ENCODE results near the gene PNKP.
A peak's percentile ranks its signal among the peaks of the same experiment; 100 is the strongest.

The PNKP gene

DNA sequence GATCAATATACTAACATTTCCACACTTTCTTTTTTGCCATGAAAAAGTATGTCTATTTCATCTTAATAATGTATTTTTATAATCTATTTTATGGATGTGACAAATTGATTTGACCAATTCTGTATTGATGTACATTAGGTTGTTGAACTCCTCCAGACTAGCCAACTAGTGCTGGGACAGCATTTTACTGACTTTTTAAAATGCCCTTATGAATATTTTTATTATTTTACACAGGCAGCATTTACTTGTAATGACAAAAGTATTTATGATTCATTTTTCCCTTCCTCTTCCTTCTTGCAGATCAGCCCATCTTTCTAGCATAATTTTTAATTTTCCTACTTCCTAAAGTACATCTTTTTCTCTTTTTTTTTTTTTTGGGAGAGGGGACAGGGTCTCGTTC lies 53.4 kb downstream of the PNKP start:
- no peak for DNase-seq

DNA sequence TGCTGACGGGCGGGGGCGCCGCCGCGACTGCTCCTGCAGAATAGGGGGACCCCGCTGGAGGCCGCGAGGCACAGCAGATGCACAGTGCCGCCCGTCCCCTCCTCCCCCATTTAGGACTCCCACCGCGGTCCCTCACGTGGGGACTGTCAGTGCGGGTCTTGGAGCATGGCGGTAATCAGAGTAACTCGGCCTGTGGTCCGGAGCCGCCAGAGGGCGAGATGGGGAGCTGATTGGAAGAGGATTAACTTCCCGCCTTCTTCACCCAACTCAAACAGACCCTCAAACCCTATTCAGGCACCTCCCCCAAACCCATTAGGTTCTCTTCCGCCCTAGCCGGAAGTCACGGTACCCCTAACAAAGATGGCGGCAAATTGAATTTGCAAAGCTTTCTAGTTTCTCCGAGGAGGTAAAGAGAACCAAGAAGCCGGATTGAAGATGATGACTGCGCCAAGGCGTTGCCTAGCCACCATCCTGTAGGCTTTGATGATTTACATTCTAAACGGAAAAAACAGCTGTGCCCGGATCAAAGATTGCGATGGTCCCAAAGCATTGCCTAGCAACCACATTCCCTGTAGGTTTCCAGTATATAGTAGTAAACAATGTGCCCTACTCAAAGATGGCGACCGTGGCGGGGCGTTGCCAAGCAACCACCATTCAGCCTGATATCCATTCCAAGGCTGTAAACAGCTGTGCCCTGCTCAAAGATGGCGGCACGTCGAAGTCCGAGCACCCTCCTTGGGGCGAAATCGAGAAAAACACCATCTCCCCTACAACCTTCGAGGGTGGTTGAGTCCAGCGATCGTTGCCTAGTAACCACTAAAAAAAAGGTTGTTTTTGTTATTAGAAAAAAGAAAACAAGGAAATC lies 54.1 kb downstream of the PNKP start, which contains the start of gene FUZ:
FUZ (minus strand) TSS at position 296 of the 865 bp plus-strand sequence; CDS start at position 110, 186 bp downstream.
- DNase-seq = peak; percentile 97

DNA sequence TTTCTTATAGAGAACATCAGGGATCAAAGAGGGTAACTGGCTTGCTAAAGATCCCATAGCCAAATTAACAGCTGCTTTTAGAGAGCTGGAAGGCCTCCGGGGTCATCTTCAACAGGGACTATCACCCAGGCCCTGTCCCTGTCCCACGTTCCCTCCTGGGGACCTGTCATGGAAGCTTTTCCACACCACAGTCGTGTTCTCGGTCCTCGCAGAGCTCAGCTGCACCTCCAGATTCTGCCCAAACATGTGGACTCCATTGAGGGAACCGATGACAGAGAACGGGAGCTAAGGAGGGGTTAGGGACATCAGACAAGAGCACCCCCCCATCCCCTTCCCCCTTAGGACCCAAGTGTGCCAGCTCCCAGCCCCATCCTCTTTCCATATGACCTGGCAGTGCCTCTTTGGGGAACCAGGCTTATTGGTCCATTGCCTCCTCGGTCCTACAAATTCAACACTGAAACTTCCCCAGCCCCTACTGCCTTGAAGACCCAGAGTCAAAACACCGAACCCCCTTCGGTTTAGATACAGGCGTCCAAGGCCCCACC lies 54.9 kb downstream of the PNKP start:
- DNase-seq = no peak

DNA sequence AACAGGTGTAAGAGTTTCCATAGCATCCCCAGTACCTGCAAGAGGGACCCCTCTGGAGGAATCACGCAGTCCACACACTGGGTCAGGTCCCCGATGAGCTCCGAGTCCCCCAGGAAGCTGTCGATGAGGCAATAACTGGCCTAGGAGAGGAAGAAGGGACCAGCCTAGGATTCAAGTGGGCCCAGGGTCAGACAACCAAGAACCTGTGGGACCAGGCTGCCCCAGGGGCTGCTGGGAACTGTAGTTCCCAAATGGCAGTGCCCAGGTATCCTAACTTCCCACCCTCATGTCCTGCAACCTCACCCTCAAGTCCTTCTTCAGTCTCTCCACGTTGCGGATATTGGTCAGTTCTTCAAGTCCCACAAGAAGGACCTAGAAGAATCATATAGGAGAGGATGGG lies 56.0 kb downstream of the PNKP start:
- no peak for DNase-seq

Data from NCI-H524 treated with DMSO at 0.1 percent for 48 hours (cell line).